SKM-1 (cell line): ENCODE data around the gene GRB10.

Experiments
- DNase-seq: peaks from one replicate; lab custom pipeline; 2025; ENCODE audit not compliant: unreplicated experiment; lab: John Stamatoyannopoulos, UW

GRB10 gene

DNA sequence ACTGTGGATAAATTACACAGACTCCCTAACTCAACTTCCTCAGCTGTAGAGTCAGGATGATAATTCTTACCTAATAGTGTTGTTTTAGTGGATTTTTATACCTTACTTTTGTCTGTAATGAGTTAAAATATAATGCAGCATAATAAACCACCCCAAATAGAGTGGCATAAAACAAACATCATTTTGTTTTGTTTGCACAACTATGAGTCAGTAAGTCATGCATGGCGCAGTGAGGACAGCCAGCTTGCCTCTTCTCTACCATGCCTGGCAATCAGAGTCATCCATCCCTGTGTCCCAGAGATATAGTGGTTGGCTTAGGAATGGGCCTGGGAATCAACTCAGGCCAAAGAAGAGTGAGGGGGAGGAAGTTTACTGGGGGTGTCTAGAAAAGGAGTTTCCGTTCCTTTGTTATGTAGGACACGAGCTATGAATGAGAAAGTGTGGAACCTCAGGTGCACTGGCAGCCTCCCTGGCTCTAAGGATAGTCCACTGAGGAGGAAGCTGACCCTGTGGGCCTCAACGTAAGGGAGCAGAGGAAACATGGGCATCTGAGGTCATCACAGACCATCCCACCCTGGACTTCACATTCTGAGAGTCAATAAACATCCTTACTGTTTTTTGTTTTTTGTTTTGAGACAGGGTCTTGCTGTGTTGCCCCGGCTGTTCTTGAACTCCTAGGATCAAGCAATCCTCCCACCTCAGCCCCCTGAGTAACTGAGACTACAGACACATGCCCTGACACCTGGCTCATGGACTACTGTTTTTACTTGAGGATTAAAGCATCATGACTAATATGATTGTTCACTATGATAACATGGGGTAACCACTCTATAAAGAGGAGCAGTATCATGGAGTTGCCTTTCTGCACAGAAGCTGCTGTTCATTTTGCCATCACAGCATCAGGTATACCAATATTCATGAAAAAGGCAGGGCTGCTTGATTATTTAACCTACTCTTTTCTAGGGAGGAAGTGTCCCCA lies 21.0 kb upstream of the GRB10 start:
- no peak for DNase-seq

DNA sequence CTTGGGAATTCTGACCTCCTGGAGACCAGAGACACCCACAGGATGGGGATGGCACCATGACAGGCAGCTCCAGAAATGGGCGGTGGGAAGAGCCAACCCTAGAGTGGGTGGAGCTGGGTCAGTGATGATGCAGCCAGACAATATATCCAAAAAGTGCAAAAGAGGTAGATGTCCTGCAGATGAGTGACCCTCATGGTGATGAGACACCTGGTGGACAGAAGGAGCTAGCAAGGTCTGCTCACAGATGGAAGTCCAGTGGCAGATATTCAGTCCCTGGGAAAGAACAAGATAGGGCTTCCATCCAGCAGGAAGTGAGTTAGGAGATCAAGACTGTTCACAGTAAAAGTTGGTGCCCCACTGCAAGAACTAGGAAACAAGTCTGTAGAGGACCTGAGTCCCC lies 19.2 kb upstream of the GRB10 start:
- no peak for DNase-seq

DNA sequence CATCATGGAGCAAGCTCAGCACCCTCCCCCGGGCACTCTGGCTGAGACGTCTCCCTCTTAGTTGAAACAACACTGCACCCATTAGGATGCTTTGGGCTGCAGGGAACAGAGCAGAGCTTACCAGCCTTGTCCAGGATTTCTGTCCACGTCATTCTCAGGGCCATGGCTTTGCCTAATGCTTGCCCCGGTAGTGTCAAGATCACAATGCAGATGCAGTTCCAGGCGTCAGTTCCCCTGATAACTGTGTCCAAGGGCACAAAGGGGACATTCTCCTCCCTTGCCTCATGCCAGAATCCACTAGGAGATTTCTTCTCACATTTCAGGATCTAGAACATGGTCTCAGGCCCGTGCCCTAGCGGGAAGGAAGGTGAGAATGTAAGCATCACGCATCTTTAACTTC lies 17.2 kb upstream of the GRB10 start:
- DNase-seq = no peak

DNA sequence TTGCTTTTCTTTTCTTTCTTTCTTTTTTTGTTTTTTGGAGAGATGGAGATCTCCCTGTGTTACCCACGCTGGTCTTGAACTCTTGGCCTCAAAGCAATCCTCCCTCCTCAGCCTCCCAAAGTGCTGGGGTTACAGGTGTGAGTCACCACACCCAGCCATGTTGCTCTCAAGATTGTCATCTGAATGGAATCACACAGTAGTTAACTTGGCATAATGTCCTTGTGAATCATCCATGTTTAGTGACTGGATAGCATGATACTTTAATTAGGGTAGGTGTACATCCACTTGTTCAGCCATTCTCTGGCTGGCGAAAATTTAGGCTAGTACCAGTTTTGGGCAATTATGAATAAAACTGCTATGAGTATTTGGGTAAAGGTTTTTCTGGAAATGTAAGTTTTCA lies 15.4 kb upstream of the GRB10 start:
- no peak for DNase-seq

DNA sequence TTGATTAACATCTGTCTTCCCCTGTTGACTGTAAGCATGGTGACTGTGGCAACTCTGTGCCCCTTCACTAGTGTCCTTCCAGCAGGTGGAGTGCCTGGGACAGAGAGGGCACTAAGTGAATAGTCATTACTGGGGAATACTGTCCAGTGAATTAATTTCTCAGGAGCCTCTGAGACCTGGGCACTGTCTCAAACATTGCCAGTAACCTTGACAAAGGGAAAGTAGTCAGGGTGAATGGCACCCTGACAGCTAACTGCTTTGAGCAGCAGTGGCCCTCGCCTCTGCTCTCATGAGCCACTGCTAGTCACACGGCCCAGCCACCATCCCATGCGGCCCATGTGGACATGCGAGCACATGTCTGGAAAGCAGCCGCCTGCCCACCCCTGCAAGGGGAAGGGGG lies 13.1 kb upstream of the GRB10 start:
- no peak for DNase-seq

DNA sequence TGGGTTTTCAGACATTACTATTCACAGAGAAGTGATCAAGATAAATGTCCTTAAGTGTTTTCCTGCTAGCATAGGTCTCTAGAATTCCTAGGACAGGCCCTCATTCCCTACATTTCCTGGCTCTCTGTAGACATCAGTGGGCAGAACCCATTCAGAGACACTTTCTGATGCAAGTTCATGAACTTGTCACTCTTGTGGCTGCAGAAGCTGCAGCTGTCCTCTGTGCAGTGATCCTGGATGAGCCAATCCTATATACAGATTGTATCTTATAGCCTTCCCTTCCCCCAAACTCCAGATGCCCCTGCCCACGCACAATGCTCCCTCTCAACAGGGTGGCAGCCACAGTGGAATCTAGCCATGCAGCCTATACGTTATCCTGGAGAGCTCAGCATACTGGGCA lies 12.6 kb upstream of the GRB10 start:
- DNase-seq = no peak

DNA sequence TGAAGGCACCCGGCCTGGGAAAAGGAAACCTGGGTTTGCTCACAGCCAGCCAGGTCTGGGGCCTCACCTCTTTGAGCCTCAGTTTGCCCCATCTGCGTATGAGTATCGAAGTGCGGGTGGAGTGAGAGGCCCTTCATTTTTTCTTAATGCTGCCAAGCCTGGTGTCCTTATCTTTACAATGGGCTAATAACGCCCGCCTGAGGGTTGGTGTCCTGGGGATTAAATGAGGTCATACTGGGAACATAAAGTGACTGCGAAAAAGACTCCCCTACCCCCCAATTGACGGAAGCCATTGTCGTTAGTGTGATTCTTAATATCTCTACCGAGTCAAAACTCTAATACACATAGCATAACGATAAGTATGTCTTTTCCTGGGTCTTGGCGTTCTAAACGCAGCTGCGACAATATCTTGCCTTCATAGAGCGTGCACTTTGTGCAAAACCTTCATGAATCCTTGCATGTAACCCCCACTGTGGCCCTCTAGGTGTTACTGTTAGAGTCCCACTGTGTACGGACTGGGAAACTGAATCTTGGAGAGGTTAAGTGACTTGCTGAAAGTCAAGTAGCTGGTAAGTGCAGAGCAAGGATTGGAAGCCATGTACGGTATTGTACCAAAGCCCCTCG lies 11.4 kb upstream of the GRB10 start:
- no peak for DNase-seq

DNA sequence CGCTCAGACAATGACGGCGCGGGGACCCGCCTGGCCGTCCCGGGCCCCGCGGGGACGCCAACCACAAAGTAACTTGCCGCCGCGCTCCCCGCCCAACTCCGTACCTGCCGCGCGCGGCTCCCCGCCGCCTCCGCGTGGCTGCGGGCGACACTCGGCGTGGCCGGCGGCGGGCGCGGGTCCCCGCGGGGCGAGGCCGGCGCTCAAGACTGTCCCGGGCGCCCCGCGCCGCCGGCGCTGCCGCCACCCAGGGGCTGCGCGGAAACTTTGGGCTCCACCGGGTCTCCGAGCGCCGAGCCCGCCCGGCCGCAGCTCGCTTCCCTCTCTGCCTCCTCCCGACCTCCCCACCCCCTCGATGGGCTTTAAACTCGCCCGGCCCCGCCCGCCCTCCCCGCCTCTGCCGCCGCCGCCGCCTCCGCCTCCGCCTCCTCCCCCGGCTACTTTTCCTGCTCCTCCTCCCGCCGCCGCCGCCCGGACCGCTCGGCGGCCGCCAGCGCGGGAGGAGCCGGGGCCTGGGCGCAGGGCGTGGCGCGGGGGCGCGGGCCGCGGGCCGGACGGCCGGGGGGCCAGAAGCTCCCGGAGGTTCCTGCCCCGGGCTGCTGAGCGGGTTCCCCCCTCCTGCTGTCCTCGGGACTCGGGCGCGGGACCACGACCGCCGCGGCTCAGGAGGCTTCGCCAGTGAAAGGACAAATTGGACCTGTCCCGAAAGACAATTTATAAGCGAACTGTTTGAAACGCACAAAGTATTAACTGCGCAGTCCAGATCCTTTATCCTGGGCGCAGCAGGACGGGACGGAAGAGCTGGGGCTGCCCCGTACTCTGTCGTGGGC lies 10.6 kb upstream of the GRB10 start:
- DNase-seq = peak; percentile 40

DNA sequence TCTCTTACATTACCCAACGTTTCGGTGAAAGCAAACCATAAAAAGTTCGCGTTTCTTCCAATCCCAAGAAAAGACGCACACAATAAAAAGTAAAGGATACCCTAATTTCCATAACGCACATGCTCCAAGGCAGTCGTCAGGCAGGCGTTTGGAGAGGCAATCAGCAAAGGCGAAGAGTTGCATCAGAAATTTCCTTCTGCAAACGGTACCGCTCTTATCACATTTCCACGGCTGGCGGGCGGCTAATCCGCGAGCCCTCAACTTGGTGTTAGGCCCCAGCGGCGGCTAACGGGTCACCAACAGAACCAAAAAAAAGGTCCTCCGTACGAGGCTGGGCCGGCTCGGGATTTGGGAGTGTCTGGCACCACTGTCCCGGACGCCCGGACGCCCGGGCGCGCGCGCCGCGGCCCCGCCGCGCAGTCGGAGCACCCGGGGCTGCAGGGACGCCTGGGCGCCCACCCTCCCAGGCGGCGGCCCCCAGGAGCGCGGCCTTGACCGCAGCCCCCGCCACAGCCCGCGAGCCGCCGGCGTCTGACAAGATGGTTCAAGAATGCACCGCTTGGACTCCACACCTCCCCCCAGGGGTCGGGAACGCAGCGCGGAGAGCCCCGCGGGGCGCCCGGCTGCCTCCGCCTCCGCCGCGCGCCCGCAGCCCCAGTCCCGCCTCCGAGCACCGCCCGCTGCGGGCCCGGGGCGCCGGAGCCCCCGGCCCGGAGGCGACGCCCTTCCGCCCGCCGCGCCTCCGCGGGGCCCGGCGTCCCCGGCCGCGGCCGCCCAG lies 9.8 kb upstream of the GRB10 start:
- DNase-seq = peak; percentile 35

DNA sequence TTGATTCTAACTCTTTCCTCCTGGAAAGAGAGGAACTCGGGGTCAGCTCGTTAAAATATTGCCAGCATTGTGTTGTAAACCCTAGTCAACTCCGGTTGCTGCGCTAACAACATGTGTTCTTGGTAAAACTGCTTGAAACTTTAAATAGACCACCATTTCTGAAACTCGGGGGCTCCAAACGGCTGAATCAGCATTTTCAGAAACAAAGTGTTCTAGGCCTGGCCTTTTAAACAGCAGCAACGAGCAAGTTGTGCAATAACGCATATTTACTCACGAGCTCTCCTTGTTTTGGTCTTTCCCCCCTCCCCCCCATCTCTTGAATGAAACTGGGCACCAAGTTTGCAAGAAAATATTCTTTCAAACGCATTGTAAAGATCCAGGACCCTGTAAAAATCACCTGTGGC lies 9.2 kb upstream of the GRB10 start:
- DNase-seq = no peak

DNA sequence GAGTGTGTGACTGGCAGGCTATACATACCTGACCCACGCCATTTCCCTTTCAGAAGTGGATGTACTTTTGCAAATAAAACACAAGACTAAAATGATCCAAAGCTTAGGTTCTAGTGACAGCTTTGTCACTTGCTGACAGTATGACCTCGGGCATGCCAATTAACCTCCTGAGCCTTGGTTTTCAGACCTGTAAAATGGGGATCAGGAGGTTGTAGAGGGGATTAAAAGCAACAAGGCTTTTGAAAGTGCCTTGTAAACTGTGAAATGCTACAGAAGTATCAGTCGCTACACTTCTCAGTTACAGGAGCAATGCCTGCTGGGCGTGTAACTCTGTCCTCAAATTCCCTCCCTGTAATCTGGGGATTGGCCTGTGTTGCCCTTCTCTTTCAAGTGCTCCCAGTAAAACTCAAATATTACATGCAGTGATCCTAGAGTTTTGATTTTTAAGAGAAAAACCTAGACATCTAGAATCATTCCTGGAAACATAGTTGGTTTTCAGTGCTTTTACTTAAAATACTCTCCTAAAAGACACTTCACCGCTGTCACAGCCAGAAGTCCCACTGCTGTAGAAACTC lies 8.8 kb upstream of the GRB10 start:
- no peak for DNase-seq

DNA sequence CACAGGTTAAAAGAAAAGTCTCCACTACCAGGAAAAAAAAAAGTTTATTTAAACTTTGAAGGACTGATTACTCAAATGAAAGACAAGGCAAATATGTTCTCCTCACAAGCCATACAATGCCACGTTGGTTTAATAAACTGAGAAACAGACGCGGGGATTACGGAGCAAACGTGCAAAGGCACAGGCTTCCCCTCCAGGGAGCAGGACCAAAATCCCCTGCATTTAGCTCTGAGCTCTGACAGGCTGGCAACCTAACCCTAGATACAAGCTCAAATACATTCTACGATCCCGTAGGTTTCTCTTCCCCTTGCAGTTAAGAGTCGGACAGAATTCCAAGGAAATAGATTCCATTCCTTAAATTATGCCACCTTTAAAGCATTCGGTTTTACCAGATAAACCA lies 7.7 kb upstream of the GRB10 start:
- no peak for DNase-seq

DNA sequence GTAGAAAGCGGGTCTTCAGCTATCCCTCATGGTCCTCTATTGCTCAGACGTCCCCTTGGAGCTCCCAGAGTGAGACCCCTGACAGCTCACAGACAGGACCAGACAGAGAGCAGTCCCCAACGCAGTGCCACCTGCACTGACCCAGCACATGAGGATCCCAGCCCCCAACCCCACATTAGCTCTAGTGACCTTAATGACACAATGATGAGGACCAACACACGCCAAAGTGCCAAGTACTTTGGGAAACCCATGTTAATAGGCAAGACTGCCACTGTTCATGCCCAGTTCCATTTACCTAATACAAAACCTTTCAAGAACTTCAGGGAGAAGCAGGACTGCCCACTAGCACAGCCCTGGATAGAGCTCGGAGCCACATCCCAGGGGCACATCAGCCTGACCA lies 5.7 kb upstream of the GRB10 start:
- DNase-seq = no peak

DNA sequence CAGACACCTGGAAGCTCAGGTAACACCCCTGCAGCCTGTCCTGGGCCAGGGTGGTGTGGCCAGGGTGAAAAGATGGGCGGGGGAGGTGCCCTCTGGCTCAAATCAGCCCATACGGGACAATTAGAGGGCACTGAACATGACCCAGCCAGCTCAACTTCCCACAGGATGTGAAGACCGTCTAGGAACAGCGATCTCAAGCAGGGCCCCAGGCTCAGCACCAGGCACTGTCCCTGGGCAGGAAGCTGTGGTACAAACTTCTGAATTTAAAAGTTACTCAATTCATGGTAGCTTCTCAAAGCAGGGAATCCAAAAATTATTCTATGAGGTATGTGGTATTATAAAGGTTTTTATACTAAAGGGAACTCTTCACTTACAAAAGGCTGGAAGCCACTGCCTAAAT lies 5.1 kb upstream of the GRB10 start:
- DNase-seq = no peak

DNA sequence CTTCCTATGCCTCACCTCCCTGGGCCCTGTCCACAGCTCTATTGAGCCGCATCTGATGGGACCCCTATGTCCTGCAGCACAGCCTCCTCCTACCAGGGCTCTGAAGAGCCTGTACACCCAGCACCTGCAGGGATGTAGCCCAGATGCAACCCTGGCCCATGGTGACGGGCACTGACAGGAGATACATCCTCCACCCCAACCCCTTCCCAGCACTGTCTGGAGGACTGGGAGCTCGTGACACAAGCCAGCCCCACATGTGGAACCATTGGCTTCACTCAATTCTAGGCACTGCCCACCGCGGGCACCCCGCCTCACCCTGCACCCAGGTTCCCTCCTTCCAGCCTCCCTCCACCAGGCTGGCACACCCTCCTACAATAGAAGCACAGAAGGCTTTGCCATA lies 2.6 kb upstream of the GRB10 start:
- DNase-seq = no peak

DNA sequence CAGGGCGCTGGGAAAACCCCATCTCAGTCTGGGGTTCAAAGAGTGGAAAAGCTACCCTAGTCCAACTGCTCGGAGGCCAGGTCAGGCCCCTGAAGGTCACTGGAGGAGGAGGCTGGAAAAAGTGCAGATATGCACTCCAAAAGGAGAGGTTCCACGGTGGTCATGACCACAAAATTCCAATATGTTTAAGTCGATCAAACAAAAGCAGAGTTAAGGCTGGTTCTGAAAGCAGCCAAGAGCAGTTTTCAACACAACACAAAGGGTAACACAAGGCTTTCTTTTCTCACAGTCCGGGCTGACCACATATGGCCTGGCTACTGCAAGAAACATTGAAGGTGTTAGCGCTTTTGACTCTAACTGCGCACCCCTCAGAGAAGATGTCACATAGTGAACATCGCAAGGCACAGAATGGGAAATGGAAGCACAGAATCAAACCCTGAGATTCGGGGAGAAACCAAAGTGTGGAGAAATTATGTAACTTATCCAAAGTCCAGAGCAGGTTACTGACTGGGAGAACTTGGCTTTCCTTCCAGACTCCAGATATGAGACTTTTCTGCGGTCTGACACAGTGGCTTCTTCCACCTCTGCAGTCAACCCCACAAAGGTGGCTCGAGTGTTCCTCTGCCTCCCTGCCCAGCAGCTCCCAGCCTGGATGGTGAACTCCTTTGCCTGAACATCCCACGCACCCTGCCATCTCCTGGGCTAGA lies 1.3 kb upstream of the GRB10 start:
- DNase-seq = no peak

DNA sequence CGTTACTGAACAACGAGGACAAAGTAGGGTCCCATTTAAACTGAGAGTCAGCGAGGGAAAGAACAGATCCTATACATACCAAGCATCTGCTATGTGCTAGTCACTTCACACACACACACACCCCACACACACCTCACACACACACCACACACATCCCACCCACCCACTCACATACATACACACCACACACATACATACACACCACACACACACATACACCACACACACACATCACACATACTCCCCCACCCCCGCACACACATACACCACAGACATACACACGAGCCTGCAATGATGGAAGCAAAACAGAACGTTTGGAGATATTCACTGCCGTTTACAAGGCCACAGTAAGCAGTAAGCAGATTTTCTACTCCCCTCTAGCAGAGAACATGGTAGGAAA lies 607 bp upstream of the GRB10 start:
- no peak for DNase-seq

DNA sequence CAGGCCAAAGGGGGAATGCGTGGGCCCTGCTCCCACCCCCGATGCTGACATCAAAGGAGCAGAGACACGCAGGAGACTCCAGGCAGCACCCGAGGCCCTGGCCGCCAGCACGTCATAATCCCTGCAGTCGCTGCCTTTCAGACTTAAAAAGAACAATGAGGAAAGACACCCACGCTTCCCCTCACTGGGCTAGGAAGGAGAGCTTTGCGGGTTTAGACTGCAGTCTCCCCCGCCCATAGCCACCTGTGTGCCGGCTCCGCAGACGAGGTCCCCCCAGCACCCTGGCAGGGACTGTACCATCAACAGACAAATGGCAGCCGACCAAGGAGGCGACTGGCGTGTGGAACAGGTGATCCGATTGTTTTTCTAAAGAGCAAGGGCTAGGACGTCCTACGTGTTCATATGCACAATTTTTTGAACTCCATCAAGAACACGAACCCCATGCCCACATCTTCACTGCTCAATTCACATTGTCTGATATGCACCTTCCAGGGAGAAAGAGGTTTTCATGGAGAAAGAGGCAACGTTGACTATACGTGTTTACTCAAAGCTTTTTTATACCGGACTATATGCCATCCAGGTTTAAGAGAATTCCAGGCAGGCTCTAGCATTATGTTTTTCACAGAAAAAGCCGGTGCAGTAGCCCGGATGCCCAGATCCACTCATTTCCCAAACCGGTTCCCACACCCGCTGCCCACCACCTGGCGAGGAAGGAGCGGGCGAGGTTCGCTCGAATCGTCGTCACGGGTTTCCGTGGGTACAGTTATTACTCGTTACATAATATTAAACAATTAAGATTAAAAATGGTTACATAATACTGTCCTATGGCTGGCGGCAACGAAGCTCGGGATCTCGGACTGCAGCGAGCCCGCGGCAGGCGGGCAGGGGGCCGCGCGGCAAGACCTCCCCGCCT lies 1.1 kb downstream of the GRB10 start:
- no peak for DNase-seq

DNA sequence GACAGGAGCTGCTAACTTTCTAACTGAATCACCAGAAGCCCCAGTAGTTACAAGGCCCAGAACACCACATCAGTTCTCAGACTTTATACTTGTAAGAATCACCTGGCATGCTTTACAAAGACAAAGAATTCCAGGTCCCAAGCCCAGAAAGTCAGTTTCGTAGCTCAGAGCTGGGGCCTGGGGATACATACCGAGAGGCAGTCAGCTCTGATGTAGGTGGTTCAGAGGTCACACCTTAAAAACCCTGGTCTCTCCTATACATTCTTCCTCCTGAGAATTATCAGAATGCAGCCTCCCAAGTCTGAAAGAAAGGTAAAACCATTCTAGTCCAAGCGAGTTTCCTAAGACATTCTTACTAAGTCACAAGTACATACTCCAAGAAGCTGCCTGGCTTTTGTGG lies 2.3 kb downstream of the GRB10 start:
- DNase-seq = no peak
